GM12878 (cell line): ENCODE results near the gene RPL5. TPM values are rescaled to one million over a fixed set of nuclear protein-coding genes. Genes with fewer than 3 reads are reported as not detected.
A peak's percentile ranks its signal among the peaks of the same experiment; 100 is the strongest.

Source experiments
- ATAC-seq: fragments of 200-7000 bp; cut with Tn5 transposase; 3 replicates; pipeline ENCODE4 v1.9.1; 2020; ENCODE audit warnings: mild to moderate bottlenecking, moderate library complexity
- BruUV-seq: library from RNA; stranded (reverse); fragments of 400-500 nt; replicated peaks from 2 replicates; lab custom pipeline; 2021; lab: Mats Ljungman, UMichigan
- CTCF ChIA-PET: fragments of 300-600 bp; sonication (Branson Sonifier 250); formaldehyde crosslinking; extraction: SDS; loops from one replicate; lab custom pipeline; 2021; ENCODE audit warnings: inconsistent platforms; lab: Yijun Ruan, JAX
- POLR2A ChIA-PET: fragments of 350-600 bp; formaldehyde crosslinking; extraction: SDS; loops from one replicate; lab custom pipeline; 2021; ENCODE audit warnings: inconsistent platforms; lab: Charles Lee
- RAD21 ChIA-PET: fragments of 300-600 bp; sonication (Branson Sonifier 250); formaldehyde crosslinking; loops from one replicate; lab custom pipeline; 2023; ENCODE audit warnings: antibody characterized with exemption; ENCODE audit not compliant: unreplicated experiment; lab: Charles Lee
- SMC1A ChIA-PET: fragments of 300-600 bp; sonication (Branson Sonifier 250); formaldehyde crosslinking; loops from one replicate; lab custom pipeline; 2023; ENCODE audit not compliant: unreplicated experiment, uncharacterized antibody; lab: Charles Lee
- DNase-seq: peaks from one replicate; pipeline ENCODE4 v3.0.0-alpha.2; 2011; ENCODE audit warnings: low read depth, low spot score
- FAIRE-seq: peaks from 3 replicates; lab custom pipeline; 2011; peaks lifted over from hg19 to GRCh38; lab: Jason Lieb, UNC
- H2AFZ ChIP-seq: 2 replicates; pipeline ENCODE4 v1.6.0; 2011; ENCODE audit warnings: low read depth, low read length, control low read depth; ENCODE audit not compliant: control insufficient read depth
- H3K27ac ChIP-seq: 2 replicates; pipeline ENCODE4 v1.5.1; 2011; ENCODE audit warnings: control low read depth; ENCODE audit not compliant: control insufficient read depth, insufficient read depth
- H3K27me3 ChIP-seq, 2 experiments: replicated peaks in 1 of 2; 2 replicates each; pipeline versions ENCODE4 v1.6.0 to v1.6.1; 2011; ENCODE audit warnings: low read length in 1 of 2; ENCODE audit not compliant: control insufficient read depth in 2 of 2, insufficient read depth in 2 of 2
- H3K36me3 ChIP-seq, 2 experiments: 2 replicates each; pipeline ENCODE4 v1.5.1; 2011; ENCODE audit warnings: low read length in 1 of 2; ENCODE audit not compliant: control insufficient read depth in 2 of 2, insufficient read depth in 2 of 2
- H3K4me1 ChIP-seq: 2 replicates; pipeline ENCODE4 v1.6.1; 2011; ENCODE audit warnings: mild to moderate bottlenecking, low read length, moderate library complexity, mixed read lengths; ENCODE audit not compliant: control insufficient read depth, insufficient read depth
- H3K4me2 ChIP-seq: 2 replicates; pipeline ENCODE4 v1.6.0; 2011; ENCODE audit warnings: control low read depth; ENCODE audit not compliant: control insufficient read depth, insufficient read depth
- H3K4me3 ChIP-seq: fragments of 200-600 bp; sonication (generic); 2 replicates; pipeline ENCODE4 v1.5.1; 2016
- H3K79me2 ChIP-seq: 2 replicates; pipeline ENCODE4 v1.6.0; 2011; ENCODE audit warnings: low read length; ENCODE audit not compliant: control insufficient read depth, insufficient read depth
- H3K9ac ChIP-seq: 2 replicates; pipeline ENCODE4 v1.8.0; 2011; ENCODE audit warnings: low read length, control low read depth, mixed read lengths; ENCODE audit not compliant: control insufficient read depth, insufficient read depth
- H3K9me3 ChIP-seq: replicated peaks from 3 replicates; pipeline ENCODE4 v1.5.1; 2011; ENCODE audit warnings: mild to moderate bottlenecking, low read length; ENCODE audit not compliant: control insufficient read depth, insufficient read depth
- H4K20me1 ChIP-seq: 2 replicates; pipeline ENCODE4 v1.6.0; 2011; ENCODE audit not compliant: control insufficient read depth, insufficient read depth
- ATF2 ChIP-seq: IDR thresholded peaks from 2 replicates; pipeline ENCODE4 v1.6.1; 2012; ENCODE audit warnings: low read length, inconsistent platforms
- CBX3 ChIP-seq: fragments of 200-600 bp; sonication (generic); IDR thresholded peaks from 2 replicates; pipeline ENCODE4 v1.6.1; 2016; ENCODE audit warnings: low read depth, borderline replicate concordance
- CEBPZ ChIP-seq: fragments of 150-350 bp; IDR thresholded peaks from 2 replicates; pipeline ENCODE4 v1.6.1; 2016; ENCODE audit warnings: low read depth, low read length
- CHD1 ChIP-seq: IDR thresholded peaks from 2 replicates; pipeline ENCODE4 v1.6.1; 2012; ENCODE audit warnings: low read depth, low read length, improper control_type of control experiment
- HDAC2 ChIP-seq: fragments of 200-600 bp; sonication (generic); IDR thresholded peaks from 2 replicates; pipeline ENCODE4 v1.6.1; 2017
- JUND ChIP-seq: IDR thresholded peaks from 2 replicates; pipeline ENCODE4 v1.6.1; 2012; ENCODE audit warnings: low read depth, mild to moderate bottlenecking, low read length, improper control_type of control experiment, moderate library complexity
- KDM1A ChIP-seq: fragments of 200-600 bp; sonication (generic); IDR thresholded peaks from 2 replicates; pipeline ENCODE4 v1.6.1; 2016; ENCODE audit warnings: borderline replicate concordance
- NFIC ChIP-seq: IDR thresholded peaks from 2 replicates; pipeline ENCODE4 v1.6.1; 2012; ENCODE audit warnings: low read depth, mild to moderate bottlenecking, inconsistent platforms, low read length, moderate library complexity
- RBBP5 ChIP-seq: fragments of 200-600 bp; sonication (generic); conservative IDR thresholded peaks from 2 replicates; pipeline ENCODE4 v1.6.1; 2016
- RCOR1 ChIP-seq: conservative IDR thresholded peaks from 2 replicates; pipeline ENCODE4 v1.6.1; 2012; ENCODE audit warnings: low read depth, low read length, improper control_type of control experiment
- RELA ChIP-seq: fragments of 450-650 bp; IDR thresholded peaks from 2 replicates; pipeline ENCODE4 v1.8.0; 2014; ENCODE audit warnings: borderline replicate concordance; ENCODE audit not compliant: partially characterized antibody
- RELB ChIP-seq: fragments of 450-650 bp; IDR thresholded peaks from 2 replicates; pipeline ENCODE4 v1.6.1; 2017; ENCODE audit warnings: low read depth, mild to moderate bottlenecking, moderate library complexity
- SMAD1 ChIP-seq: fragments of 450-650 bp; IDR thresholded peaks from 2 replicates; pipeline ENCODE4 v1.6.1; 2018; ENCODE audit warnings: mild to moderate bottlenecking, low read depth; ENCODE audit not compliant: partially characterized antibody
- SMARCA5 ChIP-seq: fragments of 450-650 bp; IDR thresholded peaks from 2 replicates; pipeline ENCODE4 v1.6.1; 2017; ENCODE audit warnings: mild to moderate bottlenecking
- SP1 ChIP-seq: IDR thresholded peaks from one replicate; pipeline ENCODE4 v1.6.1; 2011; ENCODE audit warnings: low read depth, low read length
- ZBED1 ChIP-seq: IDR thresholded peaks from 2 replicates; pipeline ENCODE4 v1.6.1; 2016; ENCODE audit warnings: borderline replicate concordance
- WGBS: methylation state at CpG from one replicate; pipeline ENCODE4 v1.1.6; 2016; ENCODE audit warnings: low lambda C conversion rate; ENCODE audit not compliant: insufficient replicate concordance, insufficient coverage; ENCODE audit errors: missing lambda C conversion rate; 5-methylcytosine and 5-hydroxymethylcytosine counted together
- in situ Hi-C: fragments of 300-500 bp; cut with MboI; formaldehyde crosslinking; loops from 9 replicates; pipeline ENCODE4 v1.14.3; 2018; ENCODE audit warnings: mixed read lengths
- intact Hi-C: fragments of 100-400 bp; cut with micrococcal nuclease; formaldehyde crosslinking; loops from one replicate; pipeline ENCODE4 v1.14.2; 2022; ENCODE audit not compliant: unreplicated experiment
- polyA plus RNA-seq, 11 experiments: library from polyadenylated mRNA; depleted of rRNA in 4 of 11; unstranded in 6 of 11; stranded (reverse) in 5 of 11; fragments of >200 nt; fragmentation: Nextera tagmentation in 4 of 11; fragmentation: Illumina TruSeq in 1 of 11; extraction: Ambion mirVana in 4 of 11; extraction: Trizol in 1 of 11; gene quantifications; 1 replicate in 1 of 11; 2 replicates in 10 of 11; pipeline versions ENCODE4 v1.2.1 to v1.2.3, GENCODE V29; 2011 to 2016; ENCODE audit warnings: inconsistent platforms in 2 of 11, missing spikeins in 2 of 11, low read depth in 1 of 11
- total RNA-seq, 4 experiments: library from RNA; depleted of rRNA in 3 of 4; stranded (reverse); fragments of >200 nt in 3 of 4; fragmentation: Illumina TruSeq in 1 of 4; extraction: Trizol in 1 of 4; gene quantifications; 2 replicates each; pipeline versions ENCODE4 v1.2.1 to v1.2.3, GENCODE V29; 2013 to 2021

RPL5 gene
- total and polyA plus RNA-seq, 10 of the 15 experiments (the other 5 are each of a cell fraction or from before 2014, with no cell fraction given), result 1,685 to 6,047 (median 2,601) TPM

GRCh38 chr1:92844439-92844838 lies 12.6 kb downstream of the RPL5 start:
- no peak overlapping the region for H3K27ac ChIP-seq
- POLR2A ChIA-PET, result no interaction called here

GRCh38 chr1:92845908-92846307 lies 14.1 kb downstream of the RPL5 start:
- Histone ChIP-seq H3K9ac (no peak overlapping the region), H3K4me2 (no peak overlapping the region), H3K27ac (no peak overlapping the region), H2AFZ (no peak overlapping the region), H3K36me3 (peaks cover 3 to 24% of the 10 kb centered on the region in 2 experiments), H3K79me2 (0 out of 2 replicates have a peak, but pooled peaks cover under 1% of the 10 kb centered on the region), H3K4me3 (no peak overlapping the region), H3K27me3 (no peaks in the 10 kb centered on the region), H4K20me1 (no peaks in the 10 kb centered on the region), H3K9me3 (no peaks in the 10 kb centered on the region), H3K4me1 (no peaks in the 10 kb centered on the region)
- FAIRE-seq (no peak), ATAC-seq (peak; percentile 41), DNase-seq (no peak)
- SMC1A ChIA-PET, result no interaction called here
- 64% methylated on average over 3 of the region's 3 CpGs for WGBS
- RAD21 ChIA-PET, result no interaction called here
- POLR2A ChIA-PET, result no interaction called here
- CTCF ChIA-PET, result no interaction called here
- intact Hi-C loops (no loop called here), in situ Hi-C loops (no loop called here)
- no TSS peak for BruUV-seq
- TF ChIP-seq RELA, result no peak
- no peak for TF ChIP-seq HDAC2
- no peak for TF ChIP-seq ATF2
- no peak for TF ChIP-seq SP1
- TF ChIP-seq SMAD1, result no peak
- no peak for TF ChIP-seq KDM1A
- no peak for TF ChIP-seq NFIC
- TF ChIP-seq CEBPZ, result no peak
- TF ChIP-seq RELB, result no peak
- TF ChIP-seq CHD1, result no peak

More at GRCh38 chr1:92844439-92844838, 12.6 kb downstream of the RPL5 start:
- FAIRE-seq (no peak), DNase-seq (no peak), ATAC-seq (no peak)
- TF ChIP-seq ZBED1 (no peak), RBBP5 (no peak), SMARCA5 (no peak), CBX3 (no peak), KDM1A (no peak), RCOR1 (no peak), JUND (no peak)
- SMC1A ChIA-PET, result no interaction called here
- Histone ChIP-seq H2AFZ (no peak overlapping the region), H3K4me3 (no peak overlapping the region), H3K27me3 (no peaks in the 10 kb centered on the region), H3K9ac (no peak overlapping the region), H3K9me3 (no peaks in the 10 kb centered on the region), H3K4me1 (no peaks in the 10 kb centered on the region), H3K4me2 (no peak overlapping the region), H3K79me2 (peaks cover 13% of the 10 kb centered on the region), H3K36me3 (peaks cover 9 to 33% of the 10 kb centered on the region in 2 experiments), H4K20me1 (no peaks in the 10 kb centered on the region; the same call in 1 of the 2 replicates)
- intact Hi-C loops, result no loop called here
- CTCF ChIA-PET, result interaction anchor here (0.6 kb wide), 1 partner anchor 95 kb away, joined by 4 read pairs; no protein-coding TSS in a partner anchor
- in situ Hi-C loops, result no loop called here
- RAD21 ChIA-PET, result no interaction called here
- no TSS peak for BruUV-seq
- WGBS, result 99% methylated on average over 3 of the region's 3 CpGs
